Right ventricle myocardium inferior (tissue), 1 donor: ENCODE results near the gene RBM17. TPM values are rescaled to one million over a fixed set of nuclear protein-coding genes. Genes with fewer than 3 reads are reported as not detected.
"Not testable (repeated sequence)": the region's sequence is repeated elsewhere in the genome, so short reads cannot be mapped to it uniquely, and the experiment has no call there.

ENCODE experiments used
- ATAC-seq: fragments of 200-7000 bp; cut with Tn5 transposase; one replicate; pipeline ENCODE4 v1.9.1; 2020; ENCODE audit warnings: mild to moderate bottlenecking, moderate library complexity
- DNase-seq: peaks from one replicate; pipeline ENCODE4 v3.0.0; 2021; ENCODE audit errors: missing footprints
- intact Hi-C: fragments of 100-400 bp; cut with DNase I; formaldehyde crosslinking; loops from one replicate; pipeline ENCODE4 v1.11.0; 2022
- long read RNA-seq: library from polyadenylated mRNA; unstranded; transcript quantifications from one replicate; pipeline ENCODE4 v2.0.0, GENCODE V29; 2021
- total RNA-seq: library from RNA; stranded (reverse); fragmentation: NEBNext Ultra II Directional; extraction: Animal tissue kit (Norgen Biotek cat#: 25700); gene quantifications from one replicate; pipeline ENCODE4 v1.2.1, GENCODE V29; 2021
- donor health status: DM: no; HTN: yes; CAD: no; lungs with severe emphysema.

Gene RBM17, protein sequence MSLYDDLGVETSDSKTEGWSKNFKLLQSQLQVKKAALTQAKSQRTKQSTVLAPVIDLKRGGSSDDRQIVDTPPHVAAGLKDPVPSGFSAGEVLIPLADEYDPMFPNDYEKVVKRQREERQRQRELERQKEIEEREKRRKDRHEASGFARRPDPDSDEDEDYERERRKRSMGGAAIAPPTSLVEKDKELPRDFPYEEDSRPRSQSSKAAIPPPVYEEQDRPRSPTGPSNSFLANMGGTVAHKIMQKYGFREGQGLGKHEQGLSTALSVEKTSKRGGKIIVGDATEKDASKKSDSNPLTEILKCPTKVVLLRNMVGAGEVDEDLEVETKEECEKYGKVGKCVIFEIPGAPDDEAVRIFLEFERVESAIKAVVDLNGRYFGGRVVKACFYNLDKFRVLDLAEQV
- total RNA-seq: 65.7 TPM
- long read RNA-seq, transcript RBM17-201 (12 exons, 2,755 nt): major isoform, 35 of 56 reads
- long read RNA-seq, partial matches to known transcripts: 16 of 56 reads
- long read RNA-seq, other reads (novel, unspliced or antisense): 4 of 56 reads

- ATAC-seq (peak; percentile 95), DNase-seq (peak; percentile 98)
- intact Hi-C loops: loop anchor here (2.0 to 10.0 kb wide), 5 partner anchors 74 to 312 kb away; partner anchors contain the start of gene IL15RA
These were observed at the start of gene RBM17 for GRCh38 chr10:6088721-6089333. Gene RBM17, plus strand, starts transcription at chr10:6089034. Its CDS starts 8,032 bp downstream, at chr10:6097066.

DNA sequence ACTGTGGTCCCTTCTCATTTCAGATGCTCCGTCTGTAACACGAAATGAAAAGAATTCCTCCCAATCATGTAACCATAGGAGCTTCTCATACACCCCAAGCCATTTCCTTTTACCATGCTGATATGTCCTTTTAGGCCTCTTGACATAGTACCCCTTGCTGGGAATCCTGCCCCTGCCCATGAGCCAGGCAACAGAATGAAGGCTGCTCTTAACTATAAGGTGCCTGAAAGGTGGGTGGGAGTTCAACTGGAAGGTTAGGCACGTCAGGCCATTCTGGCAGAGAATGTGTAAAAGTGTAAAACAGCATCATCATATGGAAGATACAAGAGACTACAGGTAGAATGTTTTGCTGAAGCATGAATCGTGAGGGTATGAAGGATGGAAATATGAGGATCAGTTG lies 49.1 kb upstream of the RBM17 start:
- DNase-seq: no peak
- no peak for ATAC-seq
- intact Hi-C loops: no loop called here

DNA sequence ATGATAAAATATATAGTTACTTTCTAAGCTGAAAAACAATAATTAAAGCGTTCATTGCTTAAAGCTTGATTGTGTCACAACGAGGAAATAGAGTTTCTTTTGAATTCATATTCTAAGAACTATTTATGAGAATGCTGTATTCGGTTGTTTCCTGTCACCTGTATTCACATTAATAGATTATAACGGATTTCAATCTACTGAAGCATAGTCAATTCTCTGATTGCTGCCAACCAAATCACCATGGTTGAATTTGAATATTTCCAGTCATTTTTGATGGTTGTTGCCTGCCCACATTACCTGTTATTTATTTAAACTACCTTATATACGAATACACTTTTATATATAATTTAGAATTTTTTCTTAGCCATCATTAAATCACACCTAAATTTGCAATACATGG lies 48.6 kb upstream of the RBM17 start:
- intact Hi-C loops: no loop called here
- DNase-seq (no peak), ATAC-seq (no peak)

- intact Hi-C loops, ATAC-seq, DNase-seq: not testable (repeated sequence)
These were observed 45.5 kb upstream of the RBM17 start for GRCh38 chr10:6043377-6043776.

GRCh38 chr10:6044060-6044459 lies 44.8 kb upstream of the RBM17 start:
- ATAC-seq (no peak), DNase-seq (no peak)
- intact Hi-C loops: no loop called here

DNA sequence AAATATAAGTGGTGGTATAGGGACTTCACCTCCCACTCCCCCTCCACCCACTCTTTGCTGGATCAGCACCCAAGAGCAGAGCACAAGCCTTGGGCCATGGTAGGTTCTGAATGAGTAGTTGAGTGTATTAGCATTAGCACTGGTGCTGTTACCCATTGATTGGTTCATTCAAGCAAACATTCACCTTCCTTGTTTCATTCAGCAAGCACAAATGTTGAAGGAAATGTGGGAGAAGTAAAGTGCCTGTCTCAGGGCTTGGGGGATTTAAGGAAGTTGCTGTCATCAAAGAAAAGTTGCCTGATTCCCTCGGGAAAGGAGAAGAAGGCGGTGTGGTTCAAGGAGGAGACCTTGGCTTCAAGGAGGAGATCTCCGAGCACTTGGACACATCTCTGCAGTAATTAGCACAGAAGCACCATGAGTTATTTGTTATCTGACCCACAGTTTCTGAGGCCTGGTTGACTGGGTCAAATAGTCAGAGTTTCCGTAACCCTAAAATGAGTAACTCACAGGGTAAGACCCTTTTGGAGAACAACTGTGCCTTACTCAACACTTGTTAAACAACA lies 44.0 kb upstream of the RBM17 start:
- no peak for DNase-seq
- intact Hi-C loops: no loop called here

GRCh38 chr10:6045314-6045848 lies 43.5 kb upstream of the RBM17 start:
- intact Hi-C loops: no loop called here
- DNase-seq (no peak), ATAC-seq (no peak)

More for the DNA sequence above, 44.0 kb upstream of the RBM17 start:
- ATAC-seq: no peak

DNA sequence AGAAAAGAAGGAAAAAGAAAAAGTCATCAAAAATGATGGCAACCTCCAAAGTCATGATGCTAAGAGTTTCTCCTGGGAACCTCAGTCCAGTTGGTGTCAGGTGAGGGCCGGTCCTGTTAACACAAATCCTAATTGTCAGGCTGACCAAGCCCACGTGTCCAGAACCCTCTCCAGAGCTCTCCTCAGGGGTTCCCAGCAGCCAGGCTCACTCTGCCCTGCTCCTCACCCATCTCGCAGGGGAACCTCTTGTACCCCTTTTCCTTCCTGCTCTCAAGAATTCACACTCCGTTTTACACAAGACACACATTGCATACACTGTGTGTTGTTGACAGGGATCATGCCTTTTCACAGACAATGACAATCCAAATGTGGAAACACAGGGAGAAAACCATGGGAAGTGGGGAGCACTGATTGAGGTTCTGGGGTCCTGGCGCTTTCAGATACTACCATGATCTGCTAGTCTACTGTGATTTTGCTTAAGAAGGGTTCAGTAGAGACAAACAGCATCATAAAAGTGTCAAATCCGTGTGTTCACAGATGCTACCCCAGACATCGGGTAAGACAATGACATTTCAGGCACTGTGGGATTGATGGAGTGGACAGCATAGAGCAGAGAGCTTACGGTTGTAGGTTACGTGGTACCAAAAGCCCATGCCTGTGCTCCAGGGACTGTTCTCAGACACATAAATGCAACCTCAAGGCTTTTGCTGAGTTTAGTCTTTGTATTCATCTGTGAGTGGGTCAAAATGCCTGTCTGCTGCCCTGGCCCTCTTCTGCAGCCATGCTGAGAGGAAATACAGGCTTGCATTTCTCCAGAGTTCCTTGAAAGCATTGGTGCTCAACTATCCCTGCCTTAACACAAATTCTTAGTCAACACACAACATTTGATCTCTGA lies 42.7 kb upstream of the RBM17 start:
- ATAC-seq (no peak), DNase-seq (no peak)
- intact Hi-C loops: no loop called here

- no peak for DNase-seq
- intact Hi-C loops: no loop called here
These were observed 41.8 kb upstream of the RBM17 start for GRCh38 chr10:6046773-6047611.

DNA sequence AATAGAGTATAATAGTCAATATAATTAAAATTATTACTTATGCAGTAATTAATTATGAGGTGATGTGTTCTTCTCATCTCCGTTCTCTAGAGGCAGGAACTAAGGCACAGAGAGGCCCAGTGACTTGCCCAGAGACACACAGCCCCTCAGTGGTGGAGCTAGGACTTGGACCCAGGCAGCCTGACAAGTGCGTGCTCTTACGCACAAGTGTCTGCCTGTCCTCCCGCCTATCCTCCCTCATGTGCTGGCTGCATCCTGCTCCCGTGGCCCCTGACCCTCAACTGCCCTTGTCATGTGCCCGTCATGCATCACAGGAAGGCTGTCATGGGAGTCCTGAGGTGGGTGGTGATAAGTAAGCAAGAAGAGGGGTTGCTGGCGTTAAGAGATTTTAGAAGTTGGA lies 41.0 kb upstream of the RBM17 start:
- intact Hi-C loops: no loop called here
- no peak for ATAC-seq

More at GRCh38 chr10:6046773-6047611, 41.8 kb upstream of the RBM17 start:
- no peak for ATAC-seq

DNA sequence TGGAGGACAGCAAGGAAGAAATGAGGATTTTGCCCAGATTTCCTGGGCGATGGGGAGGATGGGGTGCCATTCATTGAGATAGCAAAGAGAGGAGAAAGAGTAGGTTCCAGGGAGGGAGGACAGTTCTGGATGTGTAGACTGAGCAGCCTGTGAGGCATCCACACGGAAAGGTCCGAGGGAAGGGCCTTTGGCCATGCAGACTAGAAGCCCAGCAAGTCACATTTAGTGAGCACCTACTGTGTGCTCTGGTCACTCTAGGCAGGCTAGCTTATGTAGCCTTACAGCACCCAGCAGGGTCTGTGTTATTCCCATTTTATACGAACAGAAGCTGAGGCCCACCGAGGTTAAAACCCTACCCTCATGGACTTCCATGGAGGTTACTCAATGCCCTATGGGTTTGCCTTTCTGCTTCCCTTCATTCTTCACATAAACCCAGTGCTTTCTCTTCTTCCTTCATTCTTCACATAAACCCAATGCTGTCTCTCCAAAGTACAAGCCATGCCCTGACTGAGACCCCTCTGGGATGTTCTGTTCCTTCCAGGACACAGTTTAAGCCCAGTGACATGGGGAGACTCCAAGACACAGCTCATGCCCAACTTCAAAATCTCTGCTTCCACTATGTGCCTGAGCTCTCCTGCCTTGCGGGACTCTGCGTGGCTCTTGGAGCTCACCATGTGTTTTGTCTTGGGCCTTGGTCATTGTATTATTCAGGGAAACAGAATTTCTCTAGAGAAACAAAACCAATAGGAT lies 40.4 kb upstream of the RBM17 start:
- intact Hi-C loops: no loop called here
- DNase-seq (no peak), ATAC-seq (no peak)

More for the DNA sequence above, 41.0 kb upstream of the RBM17 start:
- DNase-seq: no peak

DNA sequence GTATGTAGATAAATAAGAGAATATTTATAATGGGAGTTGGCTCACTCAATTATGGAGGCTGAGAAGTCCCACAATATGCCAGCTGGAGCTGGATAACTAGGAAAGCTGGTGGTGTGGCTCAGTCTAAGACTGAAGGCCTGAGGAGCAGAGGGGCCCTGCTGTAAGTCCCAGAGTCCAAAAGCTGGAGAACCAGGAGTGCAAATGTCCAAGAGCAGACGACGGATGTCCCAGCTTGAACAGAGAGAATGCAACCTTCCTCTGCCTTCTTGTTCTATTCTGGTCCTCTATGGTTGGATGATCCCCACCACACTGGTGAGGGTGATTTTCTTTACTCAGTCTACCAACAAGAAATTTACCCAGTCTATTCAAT lies 39.8 kb upstream of the RBM17 start:
- no peak for ATAC-seq
- intact Hi-C loops: no loop called here
- no peak for DNase-seq

- intact Hi-C loops: loop anchor here (2.0 to 5.0 kb wide), 3 partner anchors 36 to 104 kb away; partner anchors contain the start of gene IL15RA
- ATAC-seq (peak; percentile 68), DNase-seq (peak; percentile 81)
These were observed 37.9 kb upstream of the RBM17 start for GRCh38 chr10:6050801-6051445.

DNA sequence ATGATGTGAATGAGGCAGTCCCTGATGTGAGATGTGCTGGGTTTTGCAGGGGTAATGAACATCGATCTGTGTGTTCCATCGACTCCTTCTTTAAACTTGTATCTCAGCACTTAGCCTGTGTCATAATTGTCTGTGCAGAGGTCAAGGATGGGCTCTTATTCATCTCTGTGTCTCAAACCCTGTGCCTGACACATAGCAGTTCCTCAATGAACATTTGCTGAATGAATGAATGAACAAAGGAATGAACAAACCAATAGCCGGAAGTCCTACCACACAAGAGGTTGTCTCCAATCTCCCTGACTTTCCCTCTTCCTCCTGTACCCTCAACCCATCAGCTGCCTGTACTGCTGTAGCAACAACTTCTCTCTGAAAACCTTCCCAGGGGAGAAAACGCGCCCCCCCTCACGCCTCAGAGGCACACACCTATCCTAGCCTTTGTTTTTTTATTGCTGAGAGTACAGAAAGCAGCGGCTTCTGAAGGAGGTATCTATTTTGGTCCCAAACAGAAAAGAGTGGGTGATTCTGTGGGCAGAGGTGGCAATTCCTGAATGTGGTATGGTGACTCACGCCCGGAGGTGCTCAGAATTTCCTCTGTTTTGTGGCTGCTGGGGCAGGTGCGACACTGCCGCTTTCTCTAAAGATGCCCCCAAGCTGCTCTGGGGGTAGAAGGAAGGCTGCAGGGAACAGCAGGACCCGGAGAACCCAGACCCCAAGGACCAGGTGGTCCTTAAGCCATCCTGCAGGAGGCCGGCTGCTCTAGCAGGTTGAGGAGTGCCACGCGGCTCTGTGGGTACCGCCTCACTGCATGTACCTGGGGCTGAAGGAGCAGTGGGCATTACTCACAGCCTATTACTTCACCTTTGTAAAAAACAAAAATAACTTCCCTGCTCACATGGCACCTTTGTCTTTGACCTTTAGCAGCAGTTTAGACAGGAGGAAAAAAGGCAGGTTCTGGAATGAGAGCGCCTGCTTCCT lies 36.3 kb upstream of the RBM17 start:
- intact Hi-C loops: loop anchor here (5.0 kb wide), 2 partner anchors 75 to 105 kb away; partner anchors contain the start of gene IL15RA
- ATAC-seq: no peak
- DNase-seq: peak; percentile 55

- intact Hi-C loops: loop anchor here (5.0 kb wide), 2 partner anchors 76 to 106 kb away; partner anchors contain the start of gene IL15RA
- ATAC-seq (no peak), DNase-seq (no peak)
These were observed 35.5 kb upstream of the RBM17 start for GRCh38 chr10:6053303-6053702.
